HG03135 (cell line): ENCODE measurements around the gene RASSF6.
"Not testable (repeated sequence)": the region's sequence is repeated elsewhere in the genome, so short reads cannot be mapped to it uniquely, and the experiment has no call there.

ENCODE experiments used
- ATAC-seq: cut with Tn5 transposase; IDR thresholded peaks from one replicate; pipeline ENCODE4 v1.9.1; 2021; ENCODE audit warnings: mild to moderate bottlenecking, moderate library complexity; ENCODE audit not compliant: unreplicated experiment

The RASSF6 gene

GRCh38 chr4:73583666-73584065, 36.6 kb downstream of the RASSF6 start:
- no peak for ATAC-seq

GRCh38 chr4:73577371-73577770, 42.9 kb downstream of the RASSF6 start:
- no peak for ATAC-seq

- no peak for ATAC-seq
Measured at GRCh38 chr4:73576381-73576780, 43.9 kb downstream of the RASSF6 start.

- ATAC-seq, result no peak
Measured at GRCh38 chr4:73575660-73576059, 44.6 kb downstream of the RASSF6 start.

- peak; percentile 79 for ATAC-seq
Measured at GRCh38 chr4:73573794-73574528, 46.3 kb downstream of the RASSF6 start.

GRCh38 chr4:73550865-73551264, 69.4 kb downstream of the RASSF6 start:
- not testable (repeated sequence) for ATAC-seq

- no peak for ATAC-seq
Measured at GRCh38 chr4:73544620-73545019, 75.6 kb downstream of the RASSF6 start.

GRCh38 chr4:73541251-73541650, 79.0 kb downstream of the RASSF6 start:
- ATAC-seq, result no peak

GRCh38 chr4:73540826-73541225, 79.4 kb downstream of the RASSF6 start:
- no peak for ATAC-seq

GRCh38 chr4:73539386-73539785, 80.8 kb downstream of the RASSF6 start:
- no peak for ATAC-seq

GRCh38 chr4:73538162-73538561, 82.1 kb downstream of the RASSF6 start:
- no peak for ATAC-seq

- no peak for ATAC-seq
Measured at GRCh38 chr4:73533515-73534422, 86.5 kb downstream of the RASSF6 start.

- no peak for ATAC-seq
Measured at GRCh38 chr4:73528171-73528570, 92.1 kb downstream of the RASSF6 start.

- peak; percentile 63 for ATAC-seq
Measured at GRCh38 chr4:73527196-73527595, 93.0 kb downstream of the RASSF6 start.

GRCh38 chr4:73525611-73526010, 94.6 kb downstream of the RASSF6 start:
- ATAC-seq, result no peak

GRCh38 chr4:73523126-73523525, 97.1 kb downstream of the RASSF6 start:
- no peak for ATAC-seq
